Measurements from ENCODE around the gene CERS6. TPM values are rescaled to one million over a fixed set of nuclear protein-coding genes. Genes with fewer than 3 reads are reported as not detected.
A peak's percentile ranks its signal among the peaks of the same experiment; 100 is the strongest.

Gene CERS6
- total RNA-seq, 1 donor: 23.9 TPM

- no peak overlapping the region for H2AFZ ChIP-seq (ENCODE audit: low read length)
- peaks cover 44% of the 10 kb centered on the region for H3K79me2 ChIP-seq (ENCODE audit: insufficient read depth, low read length)
- no peak for DNase-seq (ENCODE audit: insufficient read length, low spot score, missing footprints)
- no peak overlapping the region for H3K27ac ChIP-seq (ENCODE audit: low read depth, low read length)
- H3K4me1 ChIP-seq (ENCODE audit: insufficient read depth, low read length): peaks cover 45% of the 10 kb centered on the region
- no peak overlapping the region for H3K4me3 ChIP-seq (ENCODE audit: insufficient read depth, low read length)
- H3K4me2 ChIP-seq (ENCODE audit: insufficient read depth, low read length): no peak overlapping the region
- H4K20me1 ChIP-seq (ENCODE audit: insufficient read depth, low read length): no peaks in the 10 kb centered on the region
- TF ChIP-seq CTCF (IDR thresholded peaks at IDR 0.05; ENCODE audit: extremely low read depth, low read depth, low read length): no peak
- no peaks in the 10 kb centered on the region for H3K27me3 ChIP-seq (ENCODE audit: insufficient read depth, low read length)
- no peaks in the 10 kb centered on the region for H3K36me3 ChIP-seq (ENCODE audit: insufficient read depth, low read length)
- H3K9me3 ChIP-seq (ENCODE audit: low read depth, low read length): no peaks in the 10 kb centered on the region
These were observed 69.8 kb downstream of the CERS6 start for GRCh38 chr2:168525716-168526446.

GRCh38 chr2:168526641-168527040 lies 70.6 kb downstream of the CERS6 start:
- H3K4me3 ChIP-seq (ENCODE audit: insufficient read depth, low read length): no peak overlapping the region
- no peak overlapping the region for H3K27ac ChIP-seq (ENCODE audit: low read depth, low read length)
- H3K36me3 ChIP-seq (ENCODE audit: insufficient read depth, low read length): no peaks in the 10 kb centered on the region
- no peak overlapping the region for H2AFZ ChIP-seq (ENCODE audit: low read length)
- H3K4me2 ChIP-seq (ENCODE audit: insufficient read depth, low read length): no peak overlapping the region
- peaks cover 37% of the 10 kb centered on the region for H3K79me2 ChIP-seq (ENCODE audit: insufficient read depth, low read length)
- DNase-seq (ENCODE audit: insufficient read length, low spot score, missing footprints): no peak
- no peaks in the 10 kb centered on the region for H3K27me3 ChIP-seq (ENCODE audit: insufficient read depth, low read length)
- peaks cover 45% of the 10 kb centered on the region for H3K4me1 ChIP-seq (ENCODE audit: insufficient read depth, low read length)
- H3K9me3 ChIP-seq (ENCODE audit: low read depth, low read length): no peaks in the 10 kb centered on the region
- no peak for TF ChIP-seq CTCF (IDR thresholded peaks at IDR 0.05; ENCODE audit: extremely low read depth, low read depth, low read length)
- no peaks in the 10 kb centered on the region for H4K20me1 ChIP-seq (ENCODE audit: insufficient read depth, low read length)

- Histone ChIP-seq H3K9me3 (ENCODE audit: low read depth, low read length) (no peaks in the 10 kb centered on the region), H2AFZ (ENCODE audit: low read length) (no peak overlapping the region), H3K27ac (ENCODE audit: low read depth, low read length) (peak overlapping the region; percentile 81), H3K4me2 (ENCODE audit: insufficient read depth, low read length) (no peak overlapping the region), H3K36me3 (ENCODE audit: insufficient read depth, low read length) (no peaks in the 10 kb centered on the region), H3K4me1 (ENCODE audit: insufficient read depth, low read length) (peaks cover 49% of the 10 kb centered on the region), H3K4me3 (ENCODE audit: insufficient read depth, low read length) (no peak overlapping the region), H3K27me3 (ENCODE audit: insufficient read depth, low read length) (no peaks in the 10 kb centered on the region), H4K20me1 (ENCODE audit: insufficient read depth, low read length) (no peaks in the 10 kb centered on the region), H3K79me2 (ENCODE audit: insufficient read depth, low read length) (peaks cover 36% of the 10 kb centered on the region)
- DNase-seq (ENCODE audit: insufficient read length, low spot score, missing footprints): no peak
- TF ChIP-seq CTCF (IDR thresholded peaks at IDR 0.05; ENCODE audit: extremely low read depth, low read depth, low read length): no peak
These were observed 71.9 kb downstream of the CERS6 start for GRCh38 chr2:168528016-168528415.

- H3K9me3 ChIP-seq (ENCODE audit: low read depth, low read length): no peaks in the 10 kb centered on the region
- no peaks in the 10 kb centered on the region for H3K36me3 ChIP-seq (ENCODE audit: insufficient read depth, low read length)
- no peaks in the 10 kb centered on the region for H3K27me3 ChIP-seq (ENCODE audit: insufficient read depth, low read length)
- no peak overlapping the region for H3K4me3 ChIP-seq (ENCODE audit: insufficient read depth, low read length)
- H3K27ac ChIP-seq (ENCODE audit: low read depth, low read length): peak overlapping the region; percentile 81
- no peak overlapping the region for H2AFZ ChIP-seq (ENCODE audit: low read length)
- peaks cover 49% of the 10 kb centered on the region for H3K4me1 ChIP-seq (ENCODE audit: insufficient read depth, low read length)
- H3K4me2 ChIP-seq (ENCODE audit: insufficient read depth, low read length): no peak overlapping the region
- H3K79me2 ChIP-seq (ENCODE audit: insufficient read depth, low read length): peaks cover 34% of the 10 kb centered on the region
- TF ChIP-seq CTCF (IDR thresholded peaks at IDR 0.05; ENCODE audit: extremely low read depth, low read depth, low read length): no peak
- H4K20me1 ChIP-seq (ENCODE audit: insufficient read depth, low read length): no peaks in the 10 kb centered on the region
- DNase-seq (ENCODE audit: insufficient read length, low spot score, missing footprints): no peak
These were observed 72.4 kb downstream of the CERS6 start for GRCh38 chr2:168528469-168528868.

Data from osteoblast (primary cell).